IgD-negative memory B cell (primary cell): ENCODE measurements around the gene RERE. TPM values are rescaled to one million over a fixed set of nuclear protein-coding genes. Genes with fewer than 3 reads are reported as not detected.

Source experiments
- H3K27ac Mint-ChIP-seq, 3 donors: one replicate each; pipeline ENCODE4 v1.8.0; 2020 to 2022; ENCODE audit warnings: mild to moderate bottlenecking in 3 of 3, mixed read lengths in 3 of 3, moderate library complexity in 1 of 3
- H3K27me3 Mint-ChIP-seq: one replicate; pipeline ENCODE4 v1.8.0; 2021; ENCODE audit warnings: mixed read lengths
- H3K36me3 Mint-ChIP-seq: one replicate; pipeline ENCODE4 v1.8.0; 2020; ENCODE audit warnings: mild to moderate bottlenecking, mixed read lengths
- H3K4me1 Mint-ChIP-seq, 3 donors: one replicate each; pipeline ENCODE4 v1.8.0; 2020 to 2022; ENCODE audit warnings: mixed read lengths in 3 of 3, mild to moderate bottlenecking in 1 of 3
- H3K4me3 Mint-ChIP-seq, 4 donors: one replicate each; pipeline ENCODE4 v1.8.0; 2020 to 2022; ENCODE audit warnings: mild to moderate bottlenecking in 4 of 4, mixed read lengths in 4 of 4, moderate library complexity in 3 of 4
- H3K9me3 Mint-ChIP-seq, 3 donors: one replicate each; pipeline ENCODE4 v1.8.0; 2020 to 2021; ENCODE audit warnings: mixed read lengths in 3 of 3, mild to moderate bottlenecking in 1 of 3
- polyA plus RNA-seq: library from polyadenylated mRNA; unstranded; fragments of 300-500 nt; fragmentation: Illumina TruSeq; gene quantifications from one replicate; pipeline ENCODE4 v1.2.3, GENCODE V29; 2021

The RERE gene
- polyA plus RNA-seq, 1 donor from 2014 or later = 24.9 TPM

- Mint-ChIP-seq H3K4me1 (peaks cover 6 to 14% (median 12%) of the 10 kb centered on the region in 3 donors), H3K27ac (no peak overlapping the region), H3K27me3 (peaks cover 36% of the 10 kb centered on the region), H3K4me3 (peak overlapping the region in 1 of 4 donors; percentile 60), H3K36me3 (no peaks in the 10 kb centered on the region), H3K9me3 (peaks cover 0 to 5% (median 0%) of the 10 kb centered on the region in 3 donors)
Observed at GRCh38 chr1:8315573-8316475, 501.6 kb downstream of the RERE start.

GRCh38 chr1:8314346-8315280 is 502.8 kb downstream of the RERE start:
- Mint-ChIP-seq H3K27ac (peak overlapping the region in 1 of 3 donors; percentile 59), H3K4me3 (no peak overlapping the region)

GRCh38 chr1:8313231-8313630 is 504.2 kb downstream of the RERE start:
- H3K27me3 Mint-ChIP-seq = peaks cover 28% of the 10 kb centered on the region
- peaks cover 0 to 5% (median 4%) of the 10 kb centered on the region in 3 donors for H3K4me1 Mint-ChIP-seq
- peaks cover 0 to 5% (median 1%) of the 10 kb centered on the region in 3 donors for H3K9me3 Mint-ChIP-seq
- no peak overlapping the region for H3K4me3 Mint-ChIP-seq
- H3K27ac Mint-ChIP-seq = no peak overlapping the region
- H3K36me3 Mint-ChIP-seq = no peaks in the 10 kb centered on the region

More at GRCh38 chr1:8314346-8315280, 502.8 kb downstream of the RERE start:
- no peaks in the 10 kb centered on the region for H3K36me3 Mint-ChIP-seq
- peaks cover 36% of the 10 kb centered on the region for H3K27me3 Mint-ChIP-seq
- peaks cover 6 to 14% (median 12%) of the 10 kb centered on the region in 3 donors for H3K4me1 Mint-ChIP-seq
- H3K9me3 Mint-ChIP-seq = peaks cover 0 to 5% (median 1%) of the 10 kb centered on the region in 3 donors

- H3K27ac Mint-ChIP-seq = no peak overlapping the region
- peaks cover 28% of the 10 kb centered on the region for H3K27me3 Mint-ChIP-seq
- peaks cover 0 to 4% (median 3%) of the 10 kb centered on the region in 3 donors for H3K4me1 Mint-ChIP-seq
- no peaks in the 10 kb centered on the region for H3K36me3 Mint-ChIP-seq
- no peak overlapping the region for H3K4me3 Mint-ChIP-seq
- H3K9me3 Mint-ChIP-seq = peaks cover 0 to 5% (median 1%) of the 10 kb centered on the region in 3 donors
Observed at GRCh38 chr1:8312235-8313218, 504.9 kb downstream of the RERE start.

GRCh38 chr1:8311068-8311718 is 506.2 kb downstream of the RERE start:
- Mint-ChIP-seq H3K27ac (no peak overlapping the region), H3K4me3 (no peak overlapping the region), H3K9me3 (peaks cover 0 to 5% (median 1%) of the 10 kb centered on the region in 3 donors), H3K27me3 (peaks cover 23% of the 10 kb centered on the region), H3K36me3 (no peaks in the 10 kb centered on the region), H3K4me1 (peaks cover 0 to 3% (median 2%) of the 10 kb centered on the region in 3 donors)

- H3K27ac Mint-ChIP-seq = no peak overlapping the region
- no peaks in the 10 kb centered on the region for H3K4me1 Mint-ChIP-seq
- H3K36me3 Mint-ChIP-seq = peaks cover 2% of the 10 kb centered on the region
- H3K9me3 Mint-ChIP-seq = peaks cover 0 to 5% (median 1%) of the 10 kb centered on the region in 3 donors
- H3K27me3 Mint-ChIP-seq = no peaks in the 10 kb centered on the region
- no peak overlapping the region for H3K4me3 Mint-ChIP-seq
Observed at GRCh38 chr1:8307628-8308027, 509.8 kb downstream of the RERE start.

- H3K4me3 Mint-ChIP-seq = no peak overlapping the region
- no peaks in the 10 kb centered on the region for H3K9me3 Mint-ChIP-seq
- no peaks in the 10 kb centered on the region for H3K27me3 Mint-ChIP-seq
- H3K36me3 Mint-ChIP-seq = peaks cover 2% of the 10 kb centered on the region
- peaks cover 0 to 3% (median 0%) of the 10 kb centered on the region in 3 donors for H3K4me1 Mint-ChIP-seq
- H3K27ac Mint-ChIP-seq = no peak overlapping the region
Observed at GRCh38 chr1:8303876-8304275, 513.6 kb downstream of the RERE start.

- Mint-ChIP-seq H3K27me3 (peaks cover 7% of the 10 kb centered on the region), H3K9me3 (no peaks in the 10 kb centered on the region), H3K27ac (no peak overlapping the region), H3K4me1 (peaks cover 0 to 5% (median 2%) of the 10 kb centered on the region in 3 donors), H3K4me3 (no peak overlapping the region), H3K36me3 (peaks cover 2% of the 10 kb centered on the region)
Observed at GRCh38 chr1:8303141-8303540, 514.3 kb downstream of the RERE start.

Other genes starting within 250 kb of the RERE start
- 728 TPM for gene ENO1, start 61.0 kb upstream of the RERE start, polyA plus RNA-seq
- gene CA6, start 128.2 kb upstream of the RERE start, polyA plus RNA-seq = not detected
- gene SLC2A7, start 208.8 kb upstream of the RERE start, polyA plus RNA-seq = not detected